HL-60 (cell line): Measurements from ENCODE around the gene GMFB.

Experiments used
- GABPA ChIP-seq: IDR thresholded peaks from 2 replicates; pipeline ENCODE4 v1.6.1; 2012; ENCODE audit warnings: low read depth
- POLR2AphosphoS5 ChIP-seq: IDR thresholded peaks from 2 replicates; pipeline ENCODE4 v1.6.1; 2012; ENCODE audit warnings: low read depth
- SPI1 ChIP-seq: IDR thresholded peaks from 2 replicates; pipeline ENCODE4 v1.6.1; 2012; ENCODE audit warnings: low read depth, mild to moderate bottlenecking, borderline replicate concordance
- TF ChIP-seq, protein P1 (sequence below): IDR thresholded peaks from one replicate; pipeline ENCODE4 v1.5.1; 2011; ENCODE audit warnings: low read length, control low read depth, inconsistent platforms; ENCODE audit not compliant: insufficient read depth

DNA sequence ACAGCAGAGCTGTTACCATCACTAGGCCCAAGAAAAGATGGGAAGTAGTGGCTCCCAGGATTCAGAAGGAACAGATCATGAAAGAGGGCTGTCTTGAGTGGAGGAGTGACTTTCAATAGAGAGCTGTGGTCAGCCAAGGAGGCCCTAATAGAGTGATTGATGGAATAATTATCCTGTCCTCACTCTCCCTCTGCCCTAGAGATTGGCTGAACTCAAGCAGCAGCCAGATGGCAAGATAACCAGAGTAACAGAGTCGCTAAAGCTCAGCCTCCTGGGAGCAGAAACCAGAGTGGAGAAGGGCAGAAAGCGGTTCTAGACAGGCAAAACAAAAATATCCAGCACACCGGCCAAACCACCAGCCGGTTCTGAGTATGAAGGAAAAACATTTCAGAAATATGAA, 23.1 kb downstream of the GMFB start:
- TF ChIP-seq, protein P1, sequence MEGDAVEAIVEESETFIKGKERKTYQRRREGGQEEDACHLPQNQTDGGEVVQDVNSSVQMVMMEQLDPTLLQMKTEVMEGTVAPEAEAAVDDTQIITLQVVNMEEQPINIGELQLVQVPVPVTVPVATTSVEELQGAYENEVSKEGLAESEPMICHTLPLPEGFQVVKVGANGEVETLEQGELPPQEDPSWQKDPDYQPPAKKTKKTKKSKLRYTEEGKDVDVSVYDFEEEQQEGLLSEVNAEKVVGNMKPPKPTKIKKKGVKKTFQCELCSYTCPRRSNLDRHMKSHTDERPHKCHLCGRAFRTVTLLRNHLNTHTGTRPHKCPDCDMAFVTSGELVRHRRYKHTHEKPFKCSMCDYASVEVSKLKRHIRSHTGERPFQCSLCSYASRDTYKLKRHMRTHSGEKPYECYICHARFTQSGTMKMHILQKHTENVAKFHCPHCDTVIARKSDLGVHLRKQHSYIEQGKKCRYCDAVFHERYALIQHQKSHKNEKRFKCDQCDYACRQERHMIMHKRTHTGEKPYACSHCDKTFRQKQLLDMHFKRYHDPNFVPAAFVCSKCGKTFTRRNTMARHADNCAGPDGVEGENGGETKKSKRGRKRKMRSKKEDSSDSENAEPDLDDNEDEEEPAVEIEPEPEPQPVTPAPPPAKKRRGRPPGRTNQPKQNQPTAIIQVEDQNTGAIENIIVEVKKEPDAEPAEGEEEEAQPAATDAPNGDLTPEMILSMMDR = no peak
- TF ChIP-seq POLR2AphosphoS5 = no peak
- TF ChIP-seq SPI1 = no peak
- TF ChIP-seq GABPA = no peak
